ENCODE measurements around the gene MRPL9.
"Not testable (repeated sequence)": the region's sequence is repeated elsewhere in the genome, so short reads cannot be mapped to it uniquely, and the experiment has no call there.

The MRPL9 gene

GRCh38 chr1:151733995-151734394, 29.3 kb downstream of the MRPL9 start:
- DNase-seq (ENCODE audit: low read depth in 2 of 3, low spot score in 1 of 3), result not testable (repeated sequence)

- no peak for DNase-seq (ENCODE audit: low read depth in 2 of 3, low spot score in 1 of 3)
These were observed 30.2 kb downstream of the MRPL9 start for GRCh38 chr1:151733126-151733525.

- DNase-seq (ENCODE audit: low read depth in 2 of 3, low spot score in 1 of 3), result no peak
These were observed 33.4 kb downstream of the MRPL9 start for GRCh38 chr1:151729966-151730291.

- DNase-seq (ENCODE audit: low read depth in 2 of 3, low spot score in 1 of 3), result no peak
These were observed 33.9 kb downstream of the MRPL9 start for GRCh38 chr1:151729157-151729965.

GRCh38 chr1:151728151-151729054, 34.9 kb downstream of the MRPL9 start:
- DNase-seq (ENCODE audit: low read depth in 2 of 3, low spot score in 1 of 3), result no peak

- DNase-seq (ENCODE audit: low read depth in 2 of 3, low spot score in 1 of 3), result no peak
These were observed 39.4 kb downstream of the MRPL9 start for GRCh38 chr1:151723726-151724370.

GRCh38 chr1:151721788-151722510, 41.3 kb downstream of the MRPL9 start:
- no peak for DNase-seq (ENCODE audit: low read depth in 2 of 3, low spot score in 1 of 3)

GRCh38 chr1:151720974-151721787, 42.1 kb downstream of the MRPL9 start, which contains the start of gene RIIAD1:
RIIAD1 (plus strand) TSS chr1:151721522; CDS start chr1:151721537, 15 bp downstream.
- peak in 1 of 3 donors; percentile 30 for DNase-seq (ENCODE audit: low read depth in 2 of 3, low spot score in 1 of 3)

GRCh38 chr1:151720554-151720953, 42.7 kb downstream of the MRPL9 start:
- DNase-seq (ENCODE audit: low read depth in 2 of 3, low spot score in 1 of 3), result no peak

- no peak for DNase-seq (ENCODE audit: low read depth in 2 of 3, low spot score in 1 of 3)
These were observed 43.2 kb downstream of the MRPL9 start for GRCh38 chr1:151720125-151720524.

- no peak for DNase-seq (ENCODE audit: low read depth in 2 of 3, low spot score in 1 of 3)
These were observed 44.6 kb downstream of the MRPL9 start for GRCh38 chr1:151718666-151719065.

GRCh38 chr1:151718011-151718431, 45.3 kb downstream of the MRPL9 start:
- no peak for DNase-seq (ENCODE audit: low read depth in 2 of 3, low spot score in 1 of 3)

- DNase-seq (ENCODE audit: low read depth in 2 of 3, low spot score in 1 of 3), result no peak
These were observed 46.3 kb downstream of the MRPL9 start, which contains the start of gene CELF3 for GRCh38 chr1:151716771-151717631. CELF3 (minus strand) TSS chr1:151716803; CDS start chr1:151716020, 783 bp downstream.

GRCh38 chr1:151716405-151716762, 46.9 kb downstream of the MRPL9 start:
- DNase-seq (ENCODE audit: low read depth in 2 of 3, low spot score in 1 of 3), result no peak

GRCh38 chr1:151715726-151716404, 47.4 kb downstream of the MRPL9 start:
- no peak for DNase-seq (ENCODE audit: low read depth in 2 of 3, low spot score in 1 of 3)

GRCh38 chr1:151714820-151715725, 48.2 kb downstream of the MRPL9 start:
- no peak for DNase-seq (ENCODE audit: low read depth in 2 of 3, low spot score in 1 of 3)

GRCh38 chr1:151713874-151714273, 49.4 kb downstream of the MRPL9 start:
- no peak for DNase-seq (ENCODE audit: low read depth in 2 of 3, low spot score in 1 of 3)

Measured in stimulated activated CD4-positive, alpha-beta T cell treated with anti-CD3 and anti-CD28 coated beads, Interleukin-12 subunit alpha, Interleukin-12 subunit beta, amount 100 ng/mL, for 48 hours (primary cell).